ENCODE results near the gene BOK. TPM values are rescaled to one million over a fixed set of nuclear protein-coding genes. Genes with fewer than 3 reads are reported as not detected.
A peak's percentile ranks its signal among the peaks of the same experiment; 100 is the strongest.

Gene BOK
- total RNA-seq, 1 donor from 2014 or later, result 0.77 TPM

DNA sequence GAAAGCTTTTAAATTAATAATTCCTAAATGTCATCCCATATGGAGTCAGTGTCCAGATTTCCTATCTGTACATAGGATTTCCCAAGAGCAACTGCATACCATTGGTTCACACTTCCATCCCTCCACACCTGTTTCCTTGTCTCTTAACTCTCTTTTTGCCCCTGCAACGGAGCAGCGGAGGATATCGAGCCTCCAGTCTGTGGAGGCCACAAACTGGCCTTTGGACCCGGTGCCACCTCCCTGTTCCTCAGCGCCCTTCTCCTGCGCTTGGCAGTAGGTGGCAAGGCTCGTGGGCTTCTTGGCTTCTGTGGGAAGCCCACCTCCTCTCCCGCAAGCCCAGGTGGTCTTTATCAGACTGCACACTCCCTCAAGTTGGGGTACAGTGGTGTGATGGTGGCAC, 26.4 kb upstream of the BOK start:
- H3K4me1 Mint-ChIP-seq, result no peaks in the 10 kb centered on the region
- no peaks in the 10 kb centered on the region for H3K36me3 Mint-ChIP-seq (ENCODE audit: low read depth)
- DNase-seq, result no peak
- no peak overlapping the region for H3K4me3 Mint-ChIP-seq
- intact Hi-C loops (cut with micrococcal nuclease), result no loop called here
- no peak overlapping the region for H3K27ac Mint-ChIP-seq
- H3K9me3 Mint-ChIP-seq, result no peaks in the 10 kb centered on the region
- no peaks in the 10 kb centered on the region for H3K27me3 Mint-ChIP-seq

GRCh38 chr2:241532733-241533601, 25.6 kb upstream of the BOK start:
- Mint-ChIP-seq H3K27me3 (peaks cover 2% of the 10 kb centered on the region), H3K9me3 (no peaks in the 10 kb centered on the region), H3K27ac (no peak overlapping the region), H3K4me3 (no peak overlapping the region), H3K36me3 (ENCODE audit: low read depth) (no peaks in the 10 kb centered on the region), H3K4me1 (no peaks in the 10 kb centered on the region)
- intact Hi-C loops (cut with micrococcal nuclease), result no loop called here
- no peak for DNase-seq

DNA sequence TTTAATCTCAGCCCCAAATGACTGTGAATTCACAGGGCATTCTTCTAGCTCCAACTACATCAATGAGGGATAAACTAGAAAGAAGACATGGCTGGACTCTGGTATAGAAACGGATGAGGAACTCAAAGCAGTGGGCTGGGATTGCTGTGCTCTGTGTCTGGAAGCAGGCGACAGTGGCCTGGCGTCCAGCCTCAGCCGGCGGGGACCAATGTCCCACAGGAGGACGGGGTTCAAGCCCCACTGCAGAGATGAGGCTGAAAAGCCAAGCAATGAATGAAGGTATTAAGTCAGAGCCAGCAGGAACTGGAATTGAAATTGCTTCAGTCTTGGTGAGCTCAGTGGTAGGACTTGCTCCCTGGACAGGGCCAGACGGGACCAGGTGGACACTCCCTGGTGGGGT, 24.3 kb upstream of the BOK start:
- DNase-seq, result no peak
- Mint-ChIP-seq H3K36me3 (ENCODE audit: low read depth) (no peaks in the 10 kb centered on the region), H3K4me3 (no peak overlapping the region)

DNA sequence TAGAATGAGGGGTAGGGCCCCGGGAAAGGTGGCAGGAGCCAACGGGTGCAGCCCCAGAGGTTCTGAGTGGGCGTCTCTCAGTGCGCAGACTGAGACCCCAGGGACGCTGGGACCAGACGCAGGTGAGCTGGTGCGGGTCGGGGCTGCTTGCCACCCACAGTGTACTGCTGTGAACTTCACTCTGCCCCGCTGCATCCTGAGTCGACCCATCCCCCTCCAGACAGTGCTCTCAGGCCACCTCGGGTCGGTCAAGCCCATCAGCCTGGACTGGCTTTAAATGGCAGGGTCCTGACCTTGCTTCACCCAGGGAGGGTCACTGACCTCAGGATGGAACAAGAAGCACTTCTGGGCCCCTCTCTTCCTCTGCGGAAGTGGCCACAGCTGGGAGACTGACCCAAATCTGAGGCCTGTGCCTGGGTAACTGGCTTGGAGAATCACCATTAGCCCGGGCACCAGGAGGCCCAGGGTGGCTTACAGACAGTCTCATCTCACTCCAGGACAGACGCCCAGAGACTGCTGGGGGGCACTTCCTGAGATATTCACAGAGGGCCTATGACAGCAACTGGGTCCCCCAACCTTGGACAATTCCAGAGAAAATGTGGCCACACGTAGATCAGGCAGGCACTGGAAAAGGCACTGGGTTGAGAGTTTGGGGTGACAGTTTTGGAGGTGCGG, 23.7 kb upstream of the BOK start:
- Mint-ChIP-seq H3K4me1 (no peaks in the 10 kb centered on the region), H3K9me3 (no peaks in the 10 kb centered on the region), H3K27me3 (peaks cover 3% of the 10 kb centered on the region), H3K4me3 (no peak overlapping the region), H3K27ac (no peak overlapping the region), H3K36me3 (ENCODE audit: low read depth) (no peaks in the 10 kb centered on the region)
- intact Hi-C loops (cut with micrococcal nuclease), result no loop called here
- no peak for DNase-seq

More for the DNA sequence above, 24.3 kb upstream of the BOK start:
- Mint-ChIP-seq H3K27ac (no peak overlapping the region), H3K27me3 (peaks cover 3% of the 10 kb centered on the region), H3K4me1 (no peaks in the 10 kb centered on the region), H3K9me3 (no peaks in the 10 kb centered on the region)
- intact Hi-C loops (cut with micrococcal nuclease), result no loop called here

DNA sequence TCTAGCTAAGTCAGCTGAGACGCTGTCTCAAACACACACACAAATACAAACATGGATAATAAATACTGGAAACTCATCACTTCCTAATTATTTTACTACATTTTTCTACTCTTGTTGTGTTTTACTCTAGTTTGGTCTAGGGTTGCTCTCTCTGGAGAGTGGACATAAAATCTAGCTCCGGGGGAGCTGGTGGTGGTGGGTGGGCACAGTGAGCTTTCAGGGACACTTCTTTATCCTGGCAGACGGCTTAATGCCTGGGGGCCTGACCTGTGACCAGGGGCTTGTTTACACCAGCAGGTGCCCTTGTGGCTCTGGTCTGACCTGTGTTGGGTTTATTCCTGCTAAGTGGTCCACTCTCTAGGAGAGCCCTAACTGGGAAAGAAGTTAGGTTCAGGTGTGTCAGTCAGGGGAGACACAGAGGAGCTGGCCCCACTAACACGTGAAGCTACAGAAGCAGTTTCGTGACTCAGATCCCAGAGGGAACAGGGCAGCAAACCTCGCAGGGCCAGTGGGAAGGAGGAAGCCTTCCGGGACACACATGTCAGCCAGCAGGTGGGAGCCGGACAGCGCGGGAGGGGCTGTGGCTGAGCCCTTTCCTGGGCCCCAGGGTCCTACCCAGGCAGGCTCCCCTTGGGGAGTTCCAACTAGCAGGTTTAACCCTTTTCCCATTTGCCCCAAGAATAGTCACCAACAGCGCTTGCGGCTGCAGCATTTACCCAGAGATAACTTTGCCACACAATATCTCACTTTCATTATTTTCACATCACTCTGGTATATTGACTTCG, 22.5 kb upstream of the BOK start:
- H3K27ac Mint-ChIP-seq, result no peak overlapping the region
- peaks cover 7% of the 10 kb centered on the region for H3K27me3 Mint-ChIP-seq
- no peaks in the 10 kb centered on the region for H3K36me3 Mint-ChIP-seq (ENCODE audit: low read depth)
- no peaks in the 10 kb centered on the region for H3K9me3 Mint-ChIP-seq
- intact Hi-C loops (cut with micrococcal nuclease), result no loop called here
- no peak for DNase-seq
- H3K4me3 Mint-ChIP-seq, result no peak overlapping the region
- no peaks in the 10 kb centered on the region for H3K4me1 Mint-ChIP-seq

DNA sequence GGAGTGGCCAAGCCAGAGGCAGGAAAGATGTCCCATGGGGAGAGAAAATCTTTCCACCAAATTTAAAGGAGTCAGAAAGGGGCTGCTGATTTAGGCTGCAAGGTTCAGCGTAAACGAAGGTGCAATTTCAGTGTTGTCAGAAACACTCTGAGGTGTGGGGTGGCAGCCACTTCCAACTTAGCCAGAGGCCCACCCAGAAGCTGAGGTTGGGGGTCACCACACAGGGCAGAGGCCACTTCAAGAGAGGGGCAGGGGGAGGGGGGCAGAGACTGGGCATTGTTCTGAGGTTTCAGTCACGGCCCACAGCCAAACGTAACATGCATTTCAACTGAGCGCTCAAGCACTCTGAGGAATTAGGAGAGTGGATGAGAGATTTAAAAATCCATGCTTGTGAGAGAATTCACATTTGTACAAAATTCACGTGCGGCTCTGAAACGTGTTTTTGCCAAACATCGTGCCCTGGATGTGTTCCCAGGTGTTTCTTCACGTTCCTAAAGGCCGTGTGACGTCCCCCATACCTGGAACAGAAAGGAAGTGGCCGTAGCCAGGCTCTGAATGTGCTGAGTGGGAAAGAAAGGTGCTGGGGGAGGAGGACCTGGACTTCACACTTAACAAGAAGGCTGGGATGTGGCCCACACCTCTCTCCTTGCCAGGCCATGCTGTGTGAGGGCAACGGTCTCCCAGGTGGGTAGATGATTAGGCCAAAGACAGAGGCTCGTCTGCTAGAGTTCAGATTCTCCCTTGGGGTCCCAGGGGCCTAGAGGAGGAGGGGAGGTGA, 19.5 kb upstream of the BOK start:
- H3K36me3 Mint-ChIP-seq (ENCODE audit: low read depth), result no peaks in the 10 kb centered on the region
- DNase-seq, result no peak
- no peaks in the 10 kb centered on the region for H3K9me3 Mint-ChIP-seq
- peaks cover 17% of the 10 kb centered on the region for H3K27me3 Mint-ChIP-seq
- H3K4me3 Mint-ChIP-seq, result no peak overlapping the region
- intact Hi-C loops (cut with micrococcal nuclease), result no loop called here
- no peak overlapping the region for H3K27ac Mint-ChIP-seq
- H3K4me1 Mint-ChIP-seq, result no peaks in the 10 kb centered on the region

GRCh38 chr2:241539616-241540374, 18.8 kb upstream of the BOK start:
- Mint-ChIP-seq H3K9me3 (no peaks in the 10 kb centered on the region), H3K27ac (no peak overlapping the region), H3K4me1 (no peaks in the 10 kb centered on the region), H3K36me3 (ENCODE audit: low read depth) (no peaks in the 10 kb centered on the region), H3K27me3 (peaks cover 17% of the 10 kb centered on the region), H3K4me3 (no peak overlapping the region)
- DNase-seq, result no peak
- intact Hi-C loops (cut with micrococcal nuclease), result no loop called here

GRCh38 chr2:241540401-241540770, 18.2 kb upstream of the BOK start:
- Mint-ChIP-seq H3K4me3 (peak overlapping the region; percentile 75), H3K27me3 (peaks cover 17% of the 10 kb centered on the region), H3K9me3 (no peaks in the 10 kb centered on the region), H3K4me1 (no peaks in the 10 kb centered on the region), H3K36me3 (ENCODE audit: low read depth) (no peaks in the 10 kb centered on the region), H3K27ac (no peak overlapping the region)
- intact Hi-C loops (cut with micrococcal nuclease), result no loop called here
- DNase-seq, result no peak

DNA sequence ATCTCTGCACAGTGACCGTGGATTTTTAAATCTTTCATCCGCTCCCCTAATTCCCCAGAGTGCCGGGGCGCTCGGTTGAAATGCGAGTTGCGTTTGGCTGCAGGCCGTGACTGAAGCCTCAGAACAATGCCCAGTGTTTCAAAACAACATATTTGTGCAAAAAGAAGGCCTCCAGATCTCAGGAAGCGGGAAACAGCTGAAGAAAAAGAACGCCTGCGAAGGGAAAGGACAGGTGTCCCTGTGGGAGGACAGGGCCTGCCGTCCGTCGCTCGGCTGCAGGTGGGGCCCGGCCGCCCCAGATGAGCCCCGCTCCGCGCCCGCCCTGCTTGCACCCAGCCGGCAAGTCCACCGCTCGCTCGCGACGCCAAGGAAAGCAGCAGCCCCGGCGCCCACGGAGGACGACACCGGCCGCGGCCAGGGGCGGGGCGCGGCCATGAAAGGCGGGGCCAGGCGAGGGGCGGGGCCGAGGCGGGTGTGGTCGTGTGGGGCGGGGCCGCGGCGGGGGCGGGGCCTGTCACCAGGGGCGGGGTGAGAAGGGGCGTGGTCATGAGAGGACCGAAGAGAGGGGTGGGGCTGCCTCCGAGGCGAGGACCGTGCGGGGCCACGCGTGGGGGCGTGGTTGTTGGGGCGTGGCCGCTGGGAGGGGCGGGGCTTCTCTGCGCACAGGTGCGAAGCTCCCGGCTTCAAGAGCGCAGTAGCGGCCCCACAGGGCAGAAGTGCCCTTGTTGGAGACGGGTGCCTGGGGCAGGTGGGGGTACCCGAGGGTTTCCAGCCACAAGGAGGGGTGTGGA, 17.6 kb upstream of the BOK start:
- no peaks in the 10 kb centered on the region for H3K4me1 Mint-ChIP-seq
- no peaks in the 10 kb centered on the region for H3K36me3 Mint-ChIP-seq (ENCODE audit: low read depth)
- no peaks in the 10 kb centered on the region for H3K9me3 Mint-ChIP-seq
- no peak overlapping the region for H3K27ac Mint-ChIP-seq
- intact Hi-C loops (cut with micrococcal nuclease), result loop anchor here (1.0 kb wide), 2 partner anchors 33 to 340 kb away; partner anchors contain the start of gene STK25
- peak; percentile 90 for DNase-seq
- H3K4me3 Mint-ChIP-seq, result peak overlapping the region; percentile 75
- peaks cover 17% of the 10 kb centered on the region for H3K27me3 Mint-ChIP-seq

GRCh38 chr2:241541564-241542277, 16.8 kb upstream of the BOK start:
- no peaks in the 10 kb centered on the region for H3K9me3 Mint-ChIP-seq
- no peak for DNase-seq
- peaks cover 17% of the 10 kb centered on the region for H3K27me3 Mint-ChIP-seq
- no peaks in the 10 kb centered on the region for H3K36me3 Mint-ChIP-seq (ENCODE audit: low read depth)
- intact Hi-C loops (cut with micrococcal nuclease), result loop anchor here (1.0 kb wide), 2 partner anchors 33 to 340 kb away; partner anchors contain the start of gene STK25
- no peaks in the 10 kb centered on the region for H3K4me1 Mint-ChIP-seq
- no peak overlapping the region for H3K4me3 Mint-ChIP-seq
- no peak overlapping the region for H3K27ac Mint-ChIP-seq

DNA sequence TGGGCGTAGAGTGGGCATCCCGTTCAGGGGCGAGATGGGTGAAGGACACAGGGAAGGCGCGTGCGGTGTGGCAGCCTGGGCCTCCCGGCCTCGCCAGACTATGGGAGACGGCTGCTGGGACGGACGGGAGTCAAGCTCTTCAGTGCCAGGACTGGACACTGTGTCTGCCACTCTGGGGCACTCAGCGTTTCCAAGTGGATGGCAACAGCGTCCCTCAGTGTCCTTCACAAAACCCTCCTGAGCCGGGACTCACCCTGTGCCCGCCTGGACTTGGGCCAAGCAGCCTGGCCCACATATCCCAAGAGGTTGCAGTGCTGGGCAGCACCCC, 16.3 kb upstream of the BOK start:
- intact Hi-C loops (cut with micrococcal nuclease), result no loop called here
- DNase-seq, result no peak
- Mint-ChIP-seq H3K27me3 (peaks cover 17% of the 10 kb centered on the region), H3K4me1 (no peaks in the 10 kb centered on the region), H3K4me3 (no peak overlapping the region), H3K27ac (no peak overlapping the region), H3K9me3 (no peaks in the 10 kb centered on the region), H3K36me3 (ENCODE audit: low read depth) (no peaks in the 10 kb centered on the region)

DNA sequence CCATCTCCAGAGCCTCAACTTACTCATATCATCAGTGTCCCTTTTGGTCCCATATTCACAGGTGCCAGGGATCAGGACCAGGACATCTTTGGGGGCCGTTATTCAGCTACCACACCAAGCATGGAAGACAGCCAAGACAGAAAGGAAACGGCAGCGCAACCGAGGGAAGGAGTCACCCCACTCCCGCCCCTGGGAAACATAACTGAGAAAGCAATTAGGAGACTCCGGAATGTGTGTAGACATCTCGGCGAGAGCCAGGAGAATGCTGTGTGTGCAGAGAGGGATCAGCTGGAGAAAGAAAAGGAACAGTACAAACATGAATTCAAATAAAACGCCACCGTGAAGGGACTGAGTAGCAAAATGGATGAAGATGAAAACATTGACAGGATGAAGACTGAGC, 13.4 kb upstream of the BOK start:
- intact Hi-C loops (cut with micrococcal nuclease), result no loop called here
- DNase-seq, result no peak
- no peaks in the 10 kb centered on the region for H3K36me3 Mint-ChIP-seq (ENCODE audit: low read depth)
- no peak overlapping the region for H3K27ac Mint-ChIP-seq
- no peaks in the 10 kb centered on the region for H3K9me3 Mint-ChIP-seq
- no peaks in the 10 kb centered on the region for H3K4me1 Mint-ChIP-seq
- H3K27me3 Mint-ChIP-seq, result peaks cover 19% of the 10 kb centered on the region
- H3K4me3 Mint-ChIP-seq, result no peak overlapping the region

Data from activated CD4-positive, alpha-beta T cell treated with anti-CD3 and anti-CD28 coated beads, Interleukin-2, amount 10 ng/mL, durations not matched to agents 24 days and 14 days (primary cell).